ENCODE data around the gene USF3. TPM values are rescaled to one million over a fixed set of nuclear protein-coding genes. Genes with fewer than 3 reads are reported as not detected.
A peak's percentile ranks its signal among the peaks of the same experiment; 100 is the strongest.

Gene USF3
- total and polyA plus RNA-seq, 7 donors: 3.5 to 21.9 (median 10.7) TPM

DNA sequence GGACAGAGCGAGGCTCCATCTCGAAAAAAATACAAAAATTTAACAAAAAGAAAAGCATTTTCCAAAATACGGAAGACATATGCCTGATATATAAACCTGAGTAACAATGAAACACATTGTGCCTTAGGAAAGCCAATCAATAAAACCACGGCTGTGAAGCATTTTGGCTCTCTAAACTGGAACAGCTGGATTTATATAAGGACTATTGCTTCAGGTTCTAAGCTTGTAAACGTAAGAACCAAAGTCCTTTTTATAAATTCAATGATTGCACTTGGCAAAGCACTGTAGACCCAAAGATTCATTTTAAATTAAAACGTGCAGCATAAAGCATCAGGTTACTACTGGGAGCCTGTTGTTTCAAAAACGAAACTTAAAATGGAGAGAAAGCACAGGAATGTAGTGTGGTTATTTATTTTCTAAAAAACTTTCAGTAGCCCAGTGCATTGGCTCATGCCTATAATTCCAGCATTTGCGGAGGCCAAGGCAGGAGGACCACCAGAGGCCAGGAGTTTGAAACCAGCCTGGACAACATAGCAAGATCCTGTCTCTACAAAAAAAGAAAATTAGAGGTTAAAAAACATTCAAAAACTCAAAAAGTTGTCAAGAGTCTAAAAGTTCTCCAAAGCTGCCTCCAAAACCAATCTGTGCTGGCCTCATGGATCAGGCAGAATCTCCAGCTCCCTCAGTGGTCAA, 61.5 kb downstream of the USF3 start:
- intact Hi-C loops (cut with DNase I): loop anchor here (5.0 kb wide), 2 partner anchors 62 to 112 kb away; partner anchors contain the start of genes ATP6V1A, NAA50 and USF3
- TF ChIP-seq EP300 (IDR thresholded peaks at IDR 0.05) (no peak), POLR2AphosphoS5 (IDR thresholded peaks at IDR 0.05) (no peak), POLR2A (IDR thresholded peaks at IDR 0.05) (no peak)
- TF ChIP-seq, protein P1, sequence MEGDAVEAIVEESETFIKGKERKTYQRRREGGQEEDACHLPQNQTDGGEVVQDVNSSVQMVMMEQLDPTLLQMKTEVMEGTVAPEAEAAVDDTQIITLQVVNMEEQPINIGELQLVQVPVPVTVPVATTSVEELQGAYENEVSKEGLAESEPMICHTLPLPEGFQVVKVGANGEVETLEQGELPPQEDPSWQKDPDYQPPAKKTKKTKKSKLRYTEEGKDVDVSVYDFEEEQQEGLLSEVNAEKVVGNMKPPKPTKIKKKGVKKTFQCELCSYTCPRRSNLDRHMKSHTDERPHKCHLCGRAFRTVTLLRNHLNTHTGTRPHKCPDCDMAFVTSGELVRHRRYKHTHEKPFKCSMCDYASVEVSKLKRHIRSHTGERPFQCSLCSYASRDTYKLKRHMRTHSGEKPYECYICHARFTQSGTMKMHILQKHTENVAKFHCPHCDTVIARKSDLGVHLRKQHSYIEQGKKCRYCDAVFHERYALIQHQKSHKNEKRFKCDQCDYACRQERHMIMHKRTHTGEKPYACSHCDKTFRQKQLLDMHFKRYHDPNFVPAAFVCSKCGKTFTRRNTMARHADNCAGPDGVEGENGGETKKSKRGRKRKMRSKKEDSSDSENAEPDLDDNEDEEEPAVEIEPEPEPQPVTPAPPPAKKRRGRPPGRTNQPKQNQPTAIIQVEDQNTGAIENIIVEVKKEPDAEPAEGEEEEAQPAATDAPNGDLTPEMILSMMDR (IDR thresholded peaks at IDR 0.05): no peak
- no peak overlapping the region for H3K27ac ChIP-seq
- H3K36me3 ChIP-seq: no peaks in the 10 kb centered on the region
- DNase-seq: no peak
- no peak overlapping the region for H3K4me3 ChIP-seq
- H3K4me1 ChIP-seq: peaks cover 0 to 13% (median 4%) of the 10 kb centered on the region in 4 donors
- H3K27me3 ChIP-seq: no peaks in the 10 kb centered on the region
- 23 to 70% methylated on average over 8 of the region's 8 CpGs for WGBS, 2 donors
- no peaks in the 10 kb centered on the region for H3K9me3 ChIP-seq

GRCh38 chr3:113631573-113631972, 64.9 kb downstream of the USF3 start:
- Histone ChIP-seq H3K36me3 (no peaks in the 10 kb centered on the region), H3K4me1 (peaks cover 0 to 43% (median 21%) of the 10 kb centered on the region in 4 donors), H3K4me3 (no peak overlapping the region), H3K27ac (peak overlapping the region in 1 of 4 donors; percentile 72), H3K27me3 (no peaks in the 10 kb centered on the region), H3K9me3 (no peaks in the 10 kb centered on the region)
- intact Hi-C loops (cut with DNase I): loop anchor here (5.0 kb wide), 2 partner anchors 66 to 116 kb away; partner anchors contain the start of genes ATP6V1A, NAA50 and USF3
- WGBS, 2 donors: 30 to 79% methylated on average over 6 of the region's 6 CpGs
- no peak for DNase-seq
- TF ChIP-seq POLR2AphosphoS5 (IDR thresholded peaks at IDR 0.05) (no peak), POLR2A (IDR thresholded peaks at IDR 0.05) (no peak), EP300 (IDR thresholded peaks at IDR 0.05) (no peak)
- TF ChIP-seq, protein P1 (IDR thresholded peaks at IDR 0.05): no peak

- H3K4me1 ChIP-seq: peaks cover 0 to 45% (median 24%) of the 10 kb centered on the region in 4 donors
- WGBS, 2 donors: 21 to 28% methylated on average over 3 of the region's 3 CpGs
- no peak overlapping the region for H3K4me3 ChIP-seq
- intact Hi-C loops (cut with DNase I): loop anchor here (5.0 kb wide), 2 partner anchors 66 to 116 kb away; partner anchors contain the start of genes ATP6V1A, NAA50 and USF3
- no peak for DNase-seq
- no peaks in the 10 kb centered on the region for H3K36me3 ChIP-seq
- H3K27ac ChIP-seq: peak overlapping the region in 3 of 4 donors; percentile 63 to 72 (median 63)
- no peaks in the 10 kb centered on the region for H3K9me3 ChIP-seq
- TF ChIP-seq POLR2AphosphoS5 (IDR thresholded peaks at IDR 0.05): no peak
- no peak for TF ChIP-seq EP300 (IDR thresholded peaks at IDR 0.05)
- TF ChIP-seq POLR2A (IDR thresholded peaks at IDR 0.05): no peak
- TF ChIP-seq, protein P1 (IDR thresholded peaks at IDR 0.05): no peak
- H3K27me3 ChIP-seq: no peaks in the 10 kb centered on the region
Measured at GRCh38 chr3:113630956-113631542, 65.4 kb downstream of the USF3 start.

- no peak for DNase-seq
- intact Hi-C loops (cut with DNase I): loop anchor here (5.0 kb wide), 5 partner anchors 53 to 133 kb away; partner anchors contain the start of genes ATP6V1A, NAA50 and USF3
- Histone ChIP-seq H3K27me3 (no peaks in the 10 kb centered on the region), H3K36me3 (no peaks in the 10 kb centered on the region), H3K4me1 (peaks cover 0 to 45% (median 24%) of the 10 kb centered on the region in 4 donors), H3K27ac (peak overlapping the region; percentile 63 to 72 (median 66)), H3K9me3 (no peaks in the 10 kb centered on the region), H3K4me3 (peak overlapping the region in 3 of 4 donors; percentile 13 to 33 (median 19))
- peak in 1 of 4 donors; percentile 3 for TF ChIP-seq POLR2AphosphoS5 (IDR thresholded peaks at IDR 0.05)
- no peak for TF ChIP-seq EP300 (IDR thresholded peaks at IDR 0.05)
- WGBS, 2 donors: 21 to 63% methylated on average over 16 of the region's 16 CpGs
Measured at GRCh38 chr3:113629584-113630421, 66.6 kb downstream of the USF3 start.
